ENCODE data around the gene UNC45A.
"Not testable (repeated sequence)": the region's sequence is repeated elsewhere in the genome, so short reads cannot be mapped to it uniquely, and the experiment has no call there.

The UNC45A gene

DNA sequence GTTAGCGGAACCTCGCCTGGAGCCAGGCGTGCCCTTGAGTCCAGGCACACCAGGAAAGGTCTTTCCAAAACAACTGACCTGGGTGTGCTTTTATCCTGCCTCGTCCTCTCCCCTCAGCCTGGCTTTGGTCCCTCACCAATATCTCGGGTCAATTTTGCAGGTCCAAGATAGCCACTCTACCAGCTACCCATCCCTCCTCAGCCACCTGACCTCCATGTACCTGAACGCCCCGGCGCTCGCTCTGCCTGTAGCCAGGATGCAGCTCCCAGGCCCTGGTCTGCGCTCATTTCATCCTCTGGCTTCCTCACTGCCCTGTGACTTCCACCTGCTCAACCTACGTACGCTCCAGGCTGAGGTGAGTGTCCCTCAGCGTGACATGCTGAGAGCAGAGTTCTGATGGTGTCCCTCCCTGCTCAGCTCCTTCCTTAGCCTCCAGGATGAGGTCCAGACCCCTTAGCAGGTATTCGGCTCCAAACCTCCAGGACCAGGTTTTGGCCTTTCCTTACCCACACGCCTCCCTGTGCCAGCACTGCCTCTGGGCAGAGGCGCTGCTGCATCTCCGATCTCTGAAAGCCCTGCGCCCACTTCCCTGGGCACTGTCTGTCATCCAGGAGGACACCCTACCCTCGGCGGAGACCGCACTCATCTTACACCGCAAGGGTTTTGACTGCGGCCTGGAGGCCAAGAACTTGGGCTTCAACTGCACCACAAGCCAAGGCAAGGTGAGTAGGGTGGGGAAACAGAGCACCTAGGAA lies 16.9 kb upstream of the UNC45A start:
- no peak for DNase-seq (ENCODE audit: low read depth)

GRCh38 chr15:90918835-90919234 lies 16.2 kb upstream of the UNC45A start:
- no peak for DNase-seq (ENCODE audit: low read depth)

DNA sequence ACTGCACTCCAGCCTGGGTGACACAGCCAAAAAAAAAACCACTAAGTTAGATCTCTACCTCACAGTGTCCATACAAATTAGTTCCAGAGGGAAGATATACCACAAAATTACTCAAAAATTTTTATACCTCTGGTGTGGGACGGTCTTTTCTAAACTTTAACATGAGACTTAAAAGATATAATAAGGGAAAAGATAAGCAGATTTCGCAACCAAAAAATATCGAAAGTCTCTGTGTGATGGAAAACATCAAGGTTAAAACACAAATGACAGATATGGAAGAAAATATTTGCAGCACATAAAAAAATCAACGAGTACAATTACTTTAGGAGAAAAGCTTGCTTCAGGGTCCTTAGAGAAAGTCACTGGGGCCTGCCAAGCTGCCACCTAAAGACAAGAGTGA lies 13.2 kb upstream of the UNC45A start:
- DNase-seq (ENCODE audit: low read depth): no peak

GRCh38 chr15:90922712-90923322 lies 12.3 kb upstream of the UNC45A start:
- DNase-seq (ENCODE audit: low read depth): not testable (repeated sequence)

DNA sequence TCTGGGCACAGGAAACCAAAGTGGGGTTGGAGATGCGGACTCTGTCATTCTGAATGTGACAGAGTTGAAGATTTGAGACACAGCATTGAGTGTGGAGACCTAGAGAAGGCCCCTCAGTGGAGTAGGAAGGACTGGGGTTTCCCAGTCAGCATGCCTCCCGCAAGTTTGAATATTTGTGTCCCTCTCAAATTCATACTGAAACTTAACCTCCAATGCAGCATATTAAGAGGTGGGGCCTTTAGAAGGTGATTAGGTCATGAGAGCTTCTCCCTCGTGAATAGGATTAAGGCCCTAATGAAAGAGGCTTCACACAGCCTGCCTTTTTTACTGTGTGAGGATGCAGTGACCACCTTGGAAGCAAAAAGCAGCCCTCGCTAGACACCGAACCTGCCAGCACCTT lies 10.7 kb upstream of the UNC45A start:
- no peak for DNase-seq (ENCODE audit: low read depth)

- DNase-seq (ENCODE audit: low read depth): not testable (repeated sequence)
Measured at GRCh38 chr15:90926766-90927165, 8.3 kb upstream of the UNC45A start.

DNA sequence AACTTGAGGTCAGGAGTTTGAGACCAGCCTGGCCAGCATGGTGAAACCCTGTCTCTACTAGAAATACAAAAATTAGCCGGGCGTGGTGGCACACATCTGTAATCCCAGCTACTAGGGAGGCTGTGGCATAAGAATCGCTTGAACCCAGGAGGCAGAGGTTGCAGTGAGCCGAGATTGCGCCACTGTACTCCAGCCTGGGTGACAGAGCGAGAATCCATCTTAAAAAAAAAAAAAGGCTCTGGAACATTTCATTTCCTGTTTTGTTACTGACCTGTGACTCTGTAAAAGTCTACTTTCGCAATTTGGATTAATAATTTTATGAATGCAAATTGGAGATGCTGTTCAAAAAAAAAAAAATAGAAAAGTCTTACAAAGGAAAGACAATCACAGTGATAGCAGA lies 7.0 kb upstream of the UNC45A start:
- not testable (repeated sequence) for DNase-seq (ENCODE audit: low read depth)

DNA sequence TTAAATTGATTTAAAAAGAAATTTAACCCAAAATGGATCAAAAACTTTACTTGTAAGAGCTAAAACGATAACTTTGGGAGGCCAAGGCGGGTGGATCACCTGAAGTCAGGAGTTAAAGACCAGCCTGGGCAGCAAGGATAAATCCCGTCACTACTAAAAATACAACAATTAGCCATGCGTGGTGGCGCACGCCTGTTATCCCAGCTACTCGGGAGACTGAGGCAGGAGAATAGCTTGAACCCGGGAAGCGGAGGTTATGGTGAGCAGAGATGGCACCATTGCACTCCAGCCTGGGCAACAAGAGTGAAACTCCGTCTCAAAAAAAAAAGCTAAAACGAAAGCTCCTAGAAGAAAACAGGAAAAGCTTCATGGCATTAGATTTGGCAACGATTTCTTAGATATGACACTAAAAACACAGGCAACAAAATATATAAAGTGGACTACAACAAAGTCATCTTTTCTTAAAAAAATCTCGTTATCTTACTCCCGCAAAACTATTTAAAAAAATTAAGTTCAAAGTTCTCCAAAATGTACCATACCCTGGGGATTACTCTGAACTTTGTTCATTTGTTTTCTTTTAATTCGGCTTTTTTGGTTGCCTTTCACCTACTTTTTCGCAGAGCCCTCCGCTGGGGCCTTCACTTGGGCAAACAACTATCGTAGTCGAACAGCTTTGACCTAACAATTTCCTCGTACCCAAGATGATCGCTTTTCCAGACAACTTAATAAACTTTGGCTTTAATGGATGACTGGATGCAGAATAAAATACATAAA lies 5.7 kb upstream of the UNC45A start:
- DNase-seq (ENCODE audit: low read depth): no peak

DNA sequence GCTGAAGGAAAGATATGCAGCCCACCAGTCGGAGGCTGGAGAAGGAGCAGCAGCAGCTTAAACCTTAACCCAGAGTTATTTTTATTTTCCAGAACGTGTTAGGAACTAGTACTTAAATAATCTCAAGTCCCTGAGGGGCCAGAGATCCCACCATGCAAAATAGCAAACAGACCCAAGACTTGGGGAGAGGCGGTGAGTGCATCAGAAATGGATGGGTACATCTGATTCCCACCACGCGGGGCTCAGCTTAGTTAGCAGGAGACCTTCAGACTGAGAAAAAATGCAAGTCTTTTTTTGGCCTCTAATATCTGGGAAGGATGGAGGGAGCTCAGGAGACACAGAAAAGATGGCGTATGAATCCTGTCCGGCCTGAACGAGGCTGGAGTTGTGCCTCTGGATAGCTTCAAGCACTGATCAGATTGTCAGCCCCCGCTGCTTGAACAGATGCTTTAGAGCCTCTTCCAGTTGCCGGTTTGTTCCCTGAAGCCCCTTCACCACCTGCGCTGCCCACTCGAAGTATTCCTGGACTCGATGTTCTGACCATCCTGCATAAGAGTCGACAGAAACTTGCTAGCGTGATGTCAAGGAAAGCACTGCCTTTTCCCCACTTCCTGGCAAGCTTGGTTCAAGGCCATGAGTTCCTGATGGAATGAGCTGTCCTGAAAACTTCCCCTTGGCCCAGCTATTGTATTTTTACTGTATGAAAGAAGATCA lies 4.1 kb upstream of the UNC45A start:
- DNase-seq (ENCODE audit: low read depth): no peak

DNA sequence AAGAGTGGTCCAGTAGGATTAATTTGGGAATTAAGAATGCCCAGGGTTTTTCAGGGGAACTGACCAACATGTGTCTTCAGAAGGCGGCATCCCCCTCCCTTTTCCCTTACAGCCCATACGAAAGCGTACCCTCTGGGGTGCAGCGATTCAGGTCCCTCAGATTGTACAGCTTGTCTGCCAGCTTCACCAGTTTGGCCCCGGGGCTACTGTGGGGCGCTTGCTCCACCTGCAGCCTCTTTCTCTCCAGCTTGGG lies 3.6 kb upstream of the UNC45A start:
- no peak for DNase-seq (ENCODE audit: low read depth)

DNA sequence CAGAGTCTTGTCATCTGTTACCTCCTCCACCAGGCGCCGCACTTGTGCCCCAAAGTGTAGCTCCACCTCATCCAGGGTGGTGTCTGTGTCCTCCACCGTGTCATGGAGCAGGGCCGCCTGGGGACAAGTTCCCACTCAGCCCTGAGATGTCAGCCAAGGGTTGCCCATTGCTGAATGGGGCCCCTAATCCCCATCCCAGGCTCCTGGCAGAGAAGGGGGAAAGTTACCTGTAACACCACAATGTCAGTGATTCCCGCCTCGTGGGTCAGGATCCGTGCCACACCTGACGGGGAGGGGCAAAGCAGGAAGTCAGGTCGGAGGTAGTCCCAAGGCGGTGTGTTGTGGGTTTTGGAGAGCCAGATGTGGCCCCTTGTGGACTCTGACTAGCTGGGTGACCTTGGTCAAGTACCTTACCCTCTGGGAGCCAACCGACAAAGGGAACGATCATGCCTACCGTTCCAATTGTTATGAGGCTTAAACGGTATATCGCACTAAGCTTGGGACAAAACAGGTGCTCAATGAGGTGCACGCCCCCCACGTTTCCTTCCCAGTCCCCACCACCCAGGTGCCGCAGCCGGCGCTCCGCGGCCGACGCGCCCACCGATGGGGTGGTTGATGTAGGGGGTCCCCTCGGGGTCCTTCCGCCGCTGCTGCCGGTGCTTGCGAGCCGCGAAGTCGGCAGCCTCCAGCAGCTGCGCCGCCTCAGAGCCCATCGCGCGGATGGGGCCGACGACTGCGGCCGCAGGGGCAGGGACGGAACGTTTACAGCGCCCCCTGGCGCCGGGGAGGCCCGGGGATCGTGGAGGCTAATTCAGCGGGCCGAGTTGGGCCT lies 3.0 kb upstream of the UNC45A start, which contains the start of gene HDDC3:
HDDC3 (minus strand) TSS at position 722 of the 832 bp plus-strand sequence; CDS start at position 713, 9 bp downstream.
- DNase-seq (ENCODE audit: low read depth): no peak

DNA sequence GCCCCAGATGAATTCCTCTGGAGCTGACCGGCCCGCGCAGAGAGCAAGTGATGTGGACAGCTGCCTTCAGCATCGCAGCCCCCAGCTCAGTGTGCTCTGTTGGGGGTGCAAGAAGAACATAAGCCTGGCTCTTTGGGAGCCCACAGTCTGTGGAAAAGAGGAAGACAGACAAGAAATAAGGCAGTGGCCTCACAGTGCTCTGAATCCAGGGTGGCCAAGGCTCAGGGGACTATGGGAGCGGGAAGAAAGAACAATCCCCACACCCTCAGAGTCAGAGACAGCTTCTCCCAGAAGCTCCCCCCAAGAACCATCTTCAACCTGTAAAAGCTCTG lies 2.5 kb upstream of the UNC45A start:
- DNase-seq (ENCODE audit: low read depth): no peak

GRCh38 chr15:90933301-90933700 lies 1.8 kb upstream of the UNC45A start:
- DNase-seq (ENCODE audit: low read depth): no peak

- peak; percentile 36 for DNase-seq (ENCODE audit: low read depth)
Measured at GRCh38 chr15:90934256-90934948, 683 bp upstream of the UNC45A start.

GRCh38 chr15:90936823-90937222 lies 1.7 kb downstream of the UNC45A start:
- DNase-seq (ENCODE audit: low read depth): no peak

GRCh38 chr15:90938261-90938660 lies 3.2 kb downstream of the UNC45A start:
- no peak for DNase-seq (ENCODE audit: low read depth)

- DNase-seq (ENCODE audit: low read depth): no peak
Measured at GRCh38 chr15:90939756-90940155, 4.7 kb downstream of the UNC45A start.

GRCh38 chr15:90941038-90941437 lies 6.0 kb downstream of the UNC45A start:
- DNase-seq (ENCODE audit: low read depth): no peak

- DNase-seq (ENCODE audit: low read depth): no peak
Measured at GRCh38 chr15:90942354-90943120, 7.5 kb downstream of the UNC45A start.

DNA sequence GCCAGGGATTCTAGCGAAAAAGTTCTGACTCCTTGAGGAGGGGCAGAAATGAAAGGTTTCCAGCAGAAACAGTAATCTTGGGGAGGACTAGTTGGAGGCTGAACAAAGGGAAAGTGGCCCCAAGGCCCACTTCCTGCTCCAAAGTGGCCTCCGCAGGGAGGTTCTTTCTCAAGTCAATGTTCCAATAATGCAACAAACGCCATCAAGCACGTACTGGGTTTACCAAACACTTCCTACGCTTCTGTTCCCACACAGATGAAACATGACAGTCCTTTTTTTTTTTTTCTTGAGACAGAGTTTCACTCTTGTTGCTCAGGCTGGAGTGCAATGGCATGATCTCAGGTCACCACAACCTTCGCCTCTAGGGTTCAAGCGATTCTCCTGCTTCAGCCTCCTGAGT lies 10.0 kb downstream of the UNC45A start:
- no peak for DNase-seq (ENCODE audit: low read depth)

Data from HS-5 (cell line).